HG02588 (cell line): Measurements from ENCODE around the gene MKI67.

Experiments used
- ATAC-seq: cut with Tn5 transposase; IDR thresholded peaks from one replicate; pipeline ENCODE4 v1.9.1; 2021; ENCODE audit warnings: mild to moderate bottlenecking, moderate library complexity; ENCODE audit not compliant: unreplicated experiment

The MKI67 gene

GRCh38 chr10:128086003-128086863 is 40.0 kb downstream of the MKI67 start:
- no peak for ATAC-seq

GRCh38 chr10:128084991-128085390 is 41.2 kb downstream of the MKI67 start:
- no peak for ATAC-seq

GRCh38 chr10:128084364-128084763 is 41.9 kb downstream of the MKI67 start:
- no peak for ATAC-seq

GRCh38 chr10:128083191-128083895 is 42.9 kb downstream of the MKI67 start:
- no peak for ATAC-seq

- no peak for ATAC-seq
Observed at GRCh38 chr10:128081720-128082119, 44.5 kb downstream of the MKI67 start.

- ATAC-seq: no peak
Observed at GRCh38 chr10:128081222-128081621, 45.0 kb downstream of the MKI67 start.

- ATAC-seq: no peak
Observed at GRCh38 chr10:128080641-128081040, 45.6 kb downstream of the MKI67 start.

- ATAC-seq: no peak
Observed at GRCh38 chr10:128080231-128080630, 46.0 kb downstream of the MKI67 start.

- peak; percentile 61 for ATAC-seq
Observed at GRCh38 chr10:128078136-128078969, 47.9 kb downstream of the MKI67 start.

- no peak for ATAC-seq
Observed at GRCh38 chr10:128077155-128077875, 48.9 kb downstream of the MKI67 start.

GRCh38 chr10:128074589-128074988 is 51.6 kb downstream of the MKI67 start:
- ATAC-seq: no peak

- ATAC-seq: no peak
Observed at GRCh38 chr10:128073890-128074289, 52.3 kb downstream of the MKI67 start.

GRCh38 chr10:128072941-128073645 is 53.1 kb downstream of the MKI67 start:
- no peak for ATAC-seq

GRCh38 chr10:128072046-128072445 is 54.2 kb downstream of the MKI67 start:
- no peak for ATAC-seq

GRCh38 chr10:128071417-128071782 is 54.8 kb downstream of the MKI67 start:
- no peak for ATAC-seq

GRCh38 chr10:128070721-128071416 is 55.4 kb downstream of the MKI67 start:
- no peak for ATAC-seq

- ATAC-seq: no peak
Observed at GRCh38 chr10:128070161-128070560, 56.1 kb downstream of the MKI67 start.

- peak; percentile 41 for ATAC-seq
Observed at GRCh38 chr10:128069351-128070051, 56.7 kb downstream of the MKI67 start.
